ENCODE results near the gene SPAAR.
"Not testable (repeated sequence)": the region's sequence is repeated elsewhere in the genome, so short reads cannot be mapped to it uniquely, and the experiment has no call there.

The SPAAR gene

DNA sequence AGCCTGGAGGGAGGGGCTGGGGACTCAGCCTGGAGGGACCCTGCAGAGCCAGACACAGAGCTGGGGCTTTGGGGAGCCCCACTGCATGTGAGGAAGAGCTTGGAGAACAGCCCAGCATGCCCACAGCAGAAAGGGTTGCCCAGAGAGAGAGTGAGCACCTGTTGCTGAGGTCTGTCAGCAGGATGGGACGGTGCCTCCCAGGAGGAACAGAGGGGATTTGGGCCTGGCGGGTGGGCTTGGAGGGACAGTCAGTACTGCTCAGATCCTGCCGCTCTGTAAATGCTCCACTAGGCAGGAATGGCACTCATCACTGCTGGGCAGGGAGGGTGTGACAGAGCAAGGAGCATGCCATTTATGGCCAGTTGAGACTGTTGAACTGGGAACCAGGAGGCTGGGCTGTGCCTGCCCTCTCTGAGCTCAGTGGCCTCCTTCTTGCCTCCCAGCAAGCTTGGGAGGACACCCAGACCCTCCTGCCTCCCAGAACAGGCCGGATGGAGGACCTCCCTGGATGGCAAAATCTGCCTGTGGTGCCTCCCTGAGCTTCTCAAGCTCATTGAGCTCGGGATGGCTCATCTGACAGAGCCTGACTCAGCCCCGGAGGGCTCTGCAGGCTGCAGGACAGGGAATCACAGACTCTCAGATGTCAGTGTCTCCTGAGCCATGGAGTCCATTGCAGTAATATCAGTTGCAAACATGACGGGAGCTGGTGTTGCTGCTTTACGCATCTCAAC is 4.1 kb upstream of the SPAAR start:
- no peak for DNase-seq

DNA sequence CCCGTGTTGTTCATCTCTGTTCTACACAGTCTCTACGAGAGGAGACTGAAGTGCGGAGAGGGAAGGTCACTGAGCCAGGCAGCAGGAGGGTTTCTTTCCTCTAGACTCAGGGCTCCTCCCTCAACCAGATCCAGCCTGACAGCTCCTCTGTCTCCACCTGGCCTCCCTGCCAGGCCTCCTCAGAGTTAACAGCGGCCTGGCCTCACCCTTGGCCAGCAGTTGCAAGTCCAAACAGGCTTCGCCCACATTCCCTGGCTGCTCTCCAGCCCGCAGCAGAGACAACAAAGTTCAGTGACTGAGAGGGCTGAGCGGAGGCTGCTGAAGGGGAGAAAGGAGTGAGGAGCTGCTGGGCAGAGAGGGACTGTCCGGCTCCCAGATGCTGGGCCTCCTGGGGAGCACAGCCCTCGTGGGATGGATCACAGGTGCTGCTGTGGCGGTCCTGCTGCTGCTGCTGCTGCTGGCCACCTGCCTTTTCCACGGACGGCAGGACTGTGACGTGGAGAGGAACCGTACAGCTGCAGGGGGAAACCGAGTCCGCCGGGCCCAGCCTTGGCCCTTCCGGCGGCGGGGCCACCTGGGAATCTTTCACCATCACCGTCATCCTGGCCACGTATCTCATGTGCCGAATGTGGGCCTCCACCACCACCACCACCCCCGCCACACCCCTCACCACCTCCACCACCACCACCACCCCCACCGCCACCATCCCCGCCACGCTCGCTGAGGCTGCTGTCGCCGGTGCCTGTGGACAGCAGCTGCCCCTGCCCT is 3.2 kb upstream of the SPAAR start, which contains the start of gene HRCT1:
Gene HRCT1, plus strand, starts transcription at position 291 of the 768 bp plus-strand sequence. Its CDS starts 86 bp downstream, at position 377.
- peak; percentile 30 for DNase-seq

DNA sequence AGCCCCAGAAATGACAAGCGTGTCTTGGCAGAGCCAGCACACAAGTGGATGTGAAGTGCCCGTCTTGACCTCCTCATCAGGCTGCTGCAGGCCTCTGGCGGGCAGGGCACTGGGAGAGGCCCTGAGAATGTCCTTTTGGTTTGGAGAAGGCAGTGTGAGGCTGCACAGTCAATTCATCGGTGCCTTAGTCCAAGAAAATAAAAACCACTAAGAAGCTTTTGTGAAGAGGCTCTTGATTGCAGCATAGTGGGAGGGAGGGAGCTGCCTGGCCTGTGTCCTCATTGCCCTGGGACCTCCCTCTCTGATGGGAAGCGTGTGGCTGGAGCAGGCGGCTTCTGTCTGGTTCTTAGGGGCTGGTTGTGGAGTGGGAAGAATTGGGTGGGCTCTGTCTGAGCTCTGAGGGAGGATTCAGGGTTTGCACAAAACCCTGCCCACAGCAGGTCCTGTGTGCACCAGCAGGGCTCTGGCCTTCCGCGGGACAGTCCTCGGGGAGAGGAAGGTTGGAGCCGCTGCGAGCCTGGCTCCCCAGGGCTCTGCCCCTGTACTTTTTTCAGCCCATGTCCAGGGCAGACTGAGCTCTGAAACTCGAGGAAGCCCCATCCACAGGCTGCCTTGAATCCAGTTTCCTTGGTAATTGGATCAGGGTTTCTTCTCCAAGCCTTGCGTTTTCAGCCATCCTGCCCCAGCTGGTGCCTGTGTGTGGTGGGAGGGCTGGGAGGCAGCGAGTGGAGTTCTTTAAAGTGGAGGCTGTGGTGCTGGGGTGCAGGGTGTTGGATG is 2.2 kb upstream of the SPAAR start:
- no peak for DNase-seq

DNA sequence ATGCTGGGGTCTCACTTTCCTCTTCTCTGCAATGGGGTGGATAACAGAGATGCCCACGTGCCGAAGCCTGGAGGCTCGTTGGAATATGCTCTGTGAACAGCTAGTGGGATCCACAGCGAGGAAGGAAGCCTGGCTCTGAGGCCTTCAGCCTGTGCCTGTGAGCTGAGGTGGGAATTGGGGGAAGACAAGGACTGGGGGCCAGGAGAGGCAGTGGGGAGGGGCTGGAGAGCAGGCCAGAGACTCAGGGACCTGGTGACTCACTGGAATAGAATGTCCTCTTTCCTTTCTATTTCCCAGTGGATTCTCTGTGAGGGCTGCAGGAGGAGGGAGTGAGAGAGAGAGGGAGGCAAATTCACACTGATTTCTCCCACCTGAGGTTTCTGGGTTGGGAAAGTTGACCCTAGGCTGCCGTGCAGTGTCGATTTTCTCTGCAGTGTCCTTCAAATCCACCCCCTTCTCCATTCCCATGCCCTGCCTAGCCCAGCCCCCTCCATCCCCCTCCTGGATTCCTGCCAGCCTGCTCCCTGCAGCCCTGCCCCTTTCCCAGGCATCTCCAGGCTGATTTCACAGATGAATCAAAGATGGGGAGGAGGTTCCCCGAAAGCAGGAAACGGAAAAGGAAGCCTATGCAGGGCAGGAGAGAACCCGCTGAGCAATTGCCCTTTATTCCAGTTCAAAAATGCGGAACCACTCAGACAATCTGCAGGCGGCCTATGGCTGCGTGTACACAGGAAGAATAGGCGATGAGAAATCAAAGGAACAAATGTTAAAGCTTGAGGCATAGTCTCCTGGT is 1.4 kb upstream of the SPAAR start:
- DNase-seq = no peak

DNA sequence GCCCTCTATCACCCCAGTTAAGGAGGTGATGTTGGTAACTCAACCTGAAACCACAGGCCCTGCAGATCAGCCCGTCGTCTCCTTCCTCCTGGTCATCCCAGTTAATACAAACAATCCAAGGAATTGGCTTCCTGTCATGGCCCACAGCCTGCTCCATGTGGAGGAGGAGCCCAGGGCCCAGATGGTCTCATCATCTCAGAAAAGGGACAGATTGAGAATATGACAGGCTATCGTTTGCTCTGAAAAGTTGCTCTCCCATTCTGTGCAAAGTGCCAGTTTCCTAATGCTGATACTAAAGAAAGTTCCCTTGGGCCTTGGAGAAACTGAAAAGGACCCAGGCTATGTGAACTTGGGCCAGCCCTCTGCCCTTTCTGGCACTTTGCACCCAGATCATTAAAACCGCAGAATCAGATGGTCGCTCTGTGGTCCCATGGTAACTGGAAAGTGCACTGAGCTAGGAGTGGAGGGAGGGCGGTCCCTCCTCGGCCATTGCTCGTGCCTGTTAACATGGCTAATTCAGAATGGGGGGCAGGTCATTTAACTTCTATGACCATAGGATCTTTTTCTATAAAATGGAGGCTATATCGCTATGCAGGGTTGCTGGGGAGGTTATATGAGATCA is 675 bp upstream of the SPAAR start:
- DNase-seq = no peak

DNA sequence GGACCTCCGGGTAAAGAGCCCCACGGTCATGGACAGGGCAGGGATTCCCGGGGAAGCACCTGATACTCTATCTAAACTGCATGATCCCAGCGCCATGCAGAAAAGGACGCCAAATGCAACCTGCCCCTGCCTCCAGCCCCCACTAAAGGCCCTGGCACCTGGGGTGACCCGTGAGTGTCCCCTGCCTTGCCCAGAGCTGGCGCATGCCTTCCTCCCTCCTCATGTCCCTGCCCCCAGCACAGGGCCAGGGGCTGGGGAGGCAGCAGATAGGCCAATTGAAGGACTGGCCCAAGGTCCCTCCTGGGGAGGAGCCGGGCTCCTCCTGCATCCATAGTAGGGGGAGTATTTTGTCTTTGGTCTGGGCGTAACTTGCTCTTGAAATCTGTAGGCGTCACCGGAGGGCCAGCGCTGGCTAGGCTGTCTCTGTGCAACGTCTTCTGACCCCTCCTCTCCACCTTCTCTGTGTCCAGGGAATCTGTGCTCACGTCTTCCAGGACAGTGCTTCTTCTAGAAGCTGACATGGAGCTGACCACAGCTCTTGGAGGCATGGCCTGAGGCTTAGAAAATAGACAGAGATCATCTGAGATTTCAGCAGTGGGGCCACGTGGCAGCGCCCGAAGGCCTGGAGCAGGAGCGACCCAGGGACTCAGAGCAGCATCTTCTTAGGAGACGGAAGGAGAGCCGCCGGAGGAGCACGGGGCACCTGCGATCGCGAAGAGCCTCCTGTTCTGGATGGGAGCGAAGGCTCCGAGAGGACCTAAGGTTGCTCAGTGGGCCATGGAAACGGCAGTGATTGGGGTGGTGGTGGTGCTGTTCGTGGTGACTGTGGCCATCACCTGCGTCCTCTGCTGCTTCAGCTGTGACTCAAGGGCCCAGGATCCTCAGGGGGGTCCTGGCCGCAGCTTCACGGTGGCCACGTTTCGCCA is 660 bp downstream of the SPAAR start:
- DNase-seq = no peak

DNA sequence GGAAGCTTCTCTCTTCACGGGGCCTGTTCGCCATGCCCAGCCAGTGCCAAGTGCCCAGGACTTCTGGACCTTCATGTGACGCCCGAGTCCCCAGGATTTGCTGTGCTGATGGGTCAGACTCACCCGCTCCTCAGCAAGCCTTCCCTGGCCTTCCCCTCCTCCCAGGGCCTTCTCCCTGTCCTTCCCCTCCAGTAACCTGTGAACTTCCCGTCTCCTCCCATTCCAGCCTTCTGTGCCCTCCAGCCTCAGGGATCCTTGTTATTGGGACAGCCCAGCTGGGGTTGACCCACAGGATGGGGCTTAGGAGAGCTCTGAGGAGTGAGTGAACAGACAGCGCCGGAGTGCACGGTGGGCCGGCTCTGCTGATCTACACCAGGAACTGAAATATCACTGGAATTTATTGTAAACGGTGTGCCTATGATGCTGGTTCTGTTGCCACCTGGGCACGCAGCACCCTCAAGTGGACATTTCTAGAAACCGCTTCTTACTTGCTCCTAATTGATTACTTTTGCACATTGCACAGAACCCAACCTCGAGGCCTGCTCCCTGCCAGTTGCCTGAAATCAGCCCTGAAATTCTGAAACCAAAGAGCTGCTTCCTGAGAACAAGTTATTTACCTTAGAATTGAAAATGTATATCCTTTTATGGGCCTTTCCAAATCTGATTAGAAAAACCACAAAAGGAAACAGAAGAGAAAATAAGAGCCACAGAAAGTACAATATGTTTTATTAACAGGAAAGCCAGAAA is 1.5 kb downstream of the SPAAR start:
- peak; percentile 64 for DNase-seq

DNA sequence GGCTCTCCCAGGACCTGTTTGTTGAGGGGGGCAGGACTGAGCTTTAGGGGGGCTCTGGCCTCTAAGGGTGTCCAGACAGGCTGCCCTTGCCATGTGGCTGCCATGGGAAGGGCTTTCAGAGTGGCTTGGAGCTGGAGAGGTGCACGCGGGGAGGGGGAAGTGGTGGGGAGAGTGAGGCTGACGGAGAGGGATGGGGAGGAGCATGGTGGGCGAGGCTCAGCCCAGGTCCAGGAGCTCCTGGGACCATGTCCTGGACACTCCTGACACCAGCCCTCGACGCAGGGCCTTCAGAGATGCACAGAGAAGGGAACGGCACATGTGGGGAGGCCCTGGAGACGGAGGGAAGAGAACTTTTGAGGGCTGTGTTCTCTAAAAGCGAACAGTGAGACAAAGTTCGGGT is 2.4 kb downstream of the SPAAR start:
- no peak for DNase-seq

DNA sequence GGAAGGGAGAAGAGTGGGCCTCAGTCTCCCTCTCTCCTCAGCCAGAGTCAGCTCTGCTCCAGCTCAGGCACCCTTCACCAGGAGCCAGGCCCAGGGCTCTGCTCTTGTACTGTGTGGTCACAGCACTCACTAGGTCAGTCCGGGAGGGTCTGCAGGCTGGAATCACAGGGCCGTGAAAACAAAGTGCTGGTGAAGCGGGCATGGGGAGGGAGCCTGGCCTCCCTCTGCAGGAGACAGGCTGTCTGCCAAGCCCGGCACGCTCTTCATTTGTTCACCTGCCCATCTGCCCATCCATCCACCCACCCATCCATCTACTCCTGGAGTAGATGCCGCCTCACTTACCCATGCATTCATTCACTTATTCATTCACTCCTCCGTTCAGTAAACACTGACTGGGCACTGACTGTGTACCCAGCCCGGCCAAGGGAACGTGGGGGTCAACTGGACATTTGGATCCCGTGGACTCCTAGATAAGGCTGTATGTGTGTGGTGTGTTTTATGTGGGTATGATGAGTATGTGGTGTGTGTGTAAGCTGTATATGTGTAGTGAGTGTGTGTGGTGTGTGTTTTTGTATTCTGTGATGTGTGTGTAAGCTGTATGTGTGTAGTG is 3.6 kb downstream of the SPAAR start:
- DNase-seq = no peak

DNA sequence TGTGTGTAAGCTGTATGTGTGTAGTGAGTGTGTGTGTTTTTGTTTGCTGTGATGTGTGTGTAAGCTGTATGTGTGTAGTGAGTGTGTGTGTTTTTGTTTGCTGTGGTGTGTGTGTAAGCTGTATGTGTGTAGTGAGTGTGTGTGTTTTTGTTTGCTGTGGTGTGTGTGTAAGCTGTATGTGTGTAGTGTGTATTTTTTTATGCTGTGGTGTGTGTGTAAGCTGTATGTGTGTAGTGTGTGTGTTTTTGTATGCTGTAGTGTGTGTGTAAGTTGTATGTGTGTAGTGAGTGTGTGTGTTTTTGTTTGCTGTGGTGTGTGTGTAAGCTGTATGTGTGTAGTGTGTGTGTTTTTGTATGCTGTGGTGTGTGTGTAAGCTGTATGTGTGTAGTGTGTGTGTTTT is 4.1 kb downstream of the SPAAR start:
- DNase-seq = not testable (repeated sequence)

DNA sequence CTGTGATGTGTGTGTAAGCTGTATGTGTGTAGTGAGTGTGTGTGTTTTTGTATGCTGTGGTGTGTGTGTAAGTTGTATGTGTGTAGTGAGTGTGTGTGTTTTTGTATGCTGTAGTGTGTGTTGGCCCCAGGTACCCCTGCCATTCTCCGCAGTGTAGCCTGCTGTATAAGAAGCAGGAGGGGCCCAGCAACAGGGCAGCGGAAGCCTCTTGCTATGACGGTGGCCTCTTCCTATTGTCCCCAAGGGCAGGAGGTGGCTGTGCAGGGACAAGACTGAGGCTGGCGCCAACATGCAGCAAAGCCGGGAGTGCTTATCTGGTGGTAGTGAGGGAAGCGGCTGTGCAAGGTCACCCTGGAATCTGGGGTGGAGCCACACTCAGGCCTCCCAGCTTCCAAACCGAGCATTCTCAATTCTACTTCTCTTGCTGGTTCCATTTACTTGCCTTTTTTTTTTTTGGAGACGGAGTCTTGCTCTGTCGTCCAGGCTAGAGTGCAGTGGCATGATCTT is 5.1 kb downstream of the SPAAR start:
- DNase-seq = peak; percentile 82

DNA sequence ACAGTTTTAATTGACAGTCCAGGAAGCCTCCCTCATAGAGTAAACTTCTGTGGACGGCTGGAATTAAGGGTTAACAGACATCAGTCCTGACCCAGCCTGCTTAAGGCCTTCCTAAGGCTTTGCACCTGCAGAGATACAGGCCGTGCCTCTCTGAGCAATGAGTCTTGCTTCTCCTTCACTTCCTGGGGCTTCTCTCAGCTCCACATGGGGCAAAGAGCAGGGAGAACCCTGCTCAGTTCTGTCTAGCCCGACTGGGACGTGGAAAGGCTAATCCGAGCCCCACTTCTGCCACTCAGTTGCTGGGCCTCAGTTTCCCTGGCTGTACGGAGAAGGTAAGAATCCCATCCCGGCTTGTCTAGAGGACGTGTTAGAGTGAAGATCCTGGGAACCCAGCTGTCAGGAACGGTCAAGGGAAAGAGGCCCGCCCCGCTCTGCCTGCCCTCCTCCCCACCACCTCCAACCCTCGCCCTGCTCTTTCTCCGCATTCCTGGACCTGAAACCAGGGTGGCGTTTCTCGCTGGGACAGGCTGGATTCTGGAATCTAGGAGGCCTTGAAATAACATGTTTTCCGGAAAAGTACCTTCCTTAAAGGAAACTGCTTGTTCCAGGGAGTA is 6.5 kb downstream of the SPAAR start:
- no peak for DNase-seq

DNA sequence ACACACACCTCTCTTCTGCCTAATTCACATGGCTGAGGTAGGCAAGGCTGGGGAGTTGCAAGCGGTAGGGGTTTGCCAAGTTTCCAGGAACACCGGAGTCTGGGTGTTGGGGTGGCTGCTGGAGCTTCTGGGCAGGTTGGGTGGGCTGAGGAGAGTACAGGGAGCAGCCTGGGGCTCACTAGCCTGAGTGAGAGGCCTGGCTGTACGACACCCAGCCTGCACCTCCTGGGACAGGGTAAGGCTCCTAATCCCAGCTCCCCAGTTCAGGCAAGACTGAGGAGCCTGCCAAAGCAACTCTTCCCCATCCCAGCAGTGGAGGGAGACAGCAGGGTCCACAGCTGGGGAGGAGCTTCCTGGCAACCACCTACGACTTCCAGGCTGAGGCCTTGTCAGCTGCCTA is 8.0 kb downstream of the SPAAR start:
- DNase-seq = no peak

DNA sequence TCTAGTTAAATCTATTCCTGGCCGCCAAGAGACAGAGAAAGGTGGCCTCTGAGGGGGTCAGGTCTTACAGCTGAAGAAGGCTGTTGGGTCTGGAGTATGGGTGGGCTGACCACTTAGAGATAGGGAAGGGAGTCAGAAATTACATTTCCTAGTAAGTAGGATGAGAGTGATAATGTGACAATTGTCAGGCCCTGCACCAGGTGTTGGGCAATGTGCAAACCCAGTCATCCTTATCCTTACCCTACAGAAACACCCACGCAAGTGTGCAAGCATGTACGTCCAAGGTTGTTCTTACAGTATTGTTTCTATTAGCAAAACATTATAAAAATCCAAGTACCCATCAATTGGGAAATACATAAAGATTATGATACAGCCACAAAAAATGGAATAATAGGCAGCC is 9.5 kb downstream of the SPAAR start:
- DNase-seq = peak; percentile 20

DNA sequence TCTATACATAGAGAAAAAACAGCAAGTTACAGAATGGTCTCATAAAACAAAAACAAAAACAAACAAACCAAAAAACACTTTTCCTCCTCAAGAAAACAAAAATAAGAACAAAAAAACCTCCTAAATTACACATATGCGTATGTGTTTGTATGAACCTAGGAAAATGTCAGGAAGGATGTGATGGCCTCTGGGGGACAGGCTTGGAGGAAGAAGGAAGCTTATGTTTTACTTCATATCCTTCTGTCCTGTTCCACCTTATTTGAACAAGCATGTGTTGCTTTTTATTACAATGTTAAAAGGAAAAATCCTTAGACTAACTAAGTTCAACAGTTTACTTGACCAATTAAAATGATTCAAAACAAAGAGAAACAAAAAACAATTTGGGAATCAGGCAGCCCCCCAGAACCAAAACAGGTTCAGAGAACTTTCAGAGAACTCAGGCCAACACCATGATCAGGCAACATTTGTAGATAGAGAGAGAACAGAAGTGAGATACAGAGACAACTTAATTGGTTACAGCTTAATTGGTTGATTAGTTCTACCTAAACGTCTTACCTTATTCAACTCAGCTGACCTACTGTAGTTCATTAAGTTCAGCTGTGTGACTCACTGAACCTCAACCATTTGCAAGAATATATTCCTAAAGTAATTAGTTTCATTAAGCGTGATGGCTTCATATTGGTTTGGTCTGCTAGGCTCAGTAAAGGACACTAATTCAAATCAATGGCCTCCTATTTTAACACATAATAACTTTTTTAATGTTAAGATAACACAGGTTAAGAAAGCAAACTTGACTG is 10.1 kb downstream of the SPAAR start:
- DNase-seq = no peak

DNA sequence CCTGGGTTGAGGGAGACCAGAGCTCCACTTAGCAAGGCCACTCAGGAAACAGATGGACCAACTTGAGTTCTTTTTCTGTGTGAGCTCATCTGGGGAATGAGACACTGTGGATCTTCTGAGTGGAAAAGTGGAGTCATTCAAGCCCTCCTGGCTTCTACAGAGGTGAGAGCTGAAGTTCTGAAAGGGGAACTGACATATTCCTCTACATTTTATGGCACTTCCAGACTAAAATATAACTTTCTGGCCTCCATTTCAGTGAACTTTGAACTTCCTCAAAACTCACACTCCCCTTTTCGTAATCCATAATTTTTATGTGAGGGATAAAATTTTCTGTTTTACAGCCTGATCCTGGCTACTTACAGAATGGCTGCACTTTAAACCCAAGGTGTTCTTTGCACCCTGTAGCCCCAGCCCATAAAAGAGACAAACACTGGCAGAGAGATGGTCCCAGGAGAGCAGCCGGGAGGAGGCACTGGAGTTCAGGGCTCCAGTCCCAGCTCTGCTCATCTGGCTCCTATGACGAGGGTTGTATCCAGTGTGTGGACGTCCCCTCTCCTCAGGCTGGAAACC is 10.8 kb downstream of the SPAAR start:
- no peak for DNase-seq

DNA sequence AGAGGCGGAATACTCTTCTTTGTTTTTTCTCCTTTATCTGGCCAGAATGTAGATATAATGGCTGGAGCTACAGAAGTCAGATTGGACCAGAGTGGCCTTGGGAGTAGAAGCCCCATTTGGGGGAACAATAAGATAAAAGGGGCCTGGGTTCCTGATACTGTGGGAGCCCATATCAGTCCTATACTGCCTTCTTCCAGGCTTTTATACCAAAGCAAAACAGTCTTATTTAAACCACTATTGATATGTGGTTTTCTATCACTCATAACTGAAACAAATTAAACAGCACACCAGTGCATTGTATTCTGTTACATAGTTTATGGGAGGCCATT is 14.3 kb downstream of the SPAAR start:
- DNase-seq = peak; percentile 15

All from hematopoietic multipotent progenitor cell treated with erythropoietin and hydrocortisone succinate and interleukin-3 and kit ligand, for 8 days (in vitro differentiated cells).